ENCODE measurements around the gene HNRNPUL2. TPM values are rescaled to one million over a fixed set of nuclear protein-coding genes. Genes with fewer than 3 reads are reported as not detected.

HNRNPUL2 gene
- total and polyA plus RNA-seq, 2 donors (not counting 1 experiment from before 2014, with no cell fraction given) = 14.5 to 18.8 TPM

DNA sequence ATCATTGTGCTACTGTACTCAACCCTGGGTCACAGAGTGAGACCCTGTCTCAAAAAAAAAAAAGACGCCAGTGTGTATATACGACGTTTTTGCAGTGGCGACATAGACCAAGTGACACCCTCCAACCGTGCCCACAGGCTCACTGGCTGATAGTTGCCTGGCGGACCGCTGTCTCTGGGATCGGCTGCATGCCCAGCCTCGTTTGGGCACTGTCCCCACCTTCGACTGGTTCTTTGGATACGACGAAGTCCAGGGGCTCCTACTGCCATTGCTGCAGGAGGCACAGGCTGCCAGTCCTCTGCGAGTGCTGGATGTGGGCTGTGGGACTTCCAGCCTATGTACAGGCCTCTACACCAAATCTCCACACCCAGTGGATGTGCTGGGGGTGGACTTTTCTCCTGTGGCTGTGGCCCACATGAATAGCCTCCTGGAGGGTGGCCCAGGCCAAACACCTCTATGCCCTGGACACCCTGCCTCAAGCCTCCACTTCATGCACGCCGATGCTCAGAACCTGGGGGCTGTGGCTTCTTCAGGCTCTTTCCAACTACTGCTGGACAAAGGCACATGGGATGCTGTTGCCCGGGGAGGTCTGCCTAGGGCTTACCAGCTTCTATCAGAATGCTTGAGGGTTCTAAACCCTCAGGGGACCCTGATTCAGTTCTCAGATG is 60.9 kb downstream of the HNRNPUL2 start:
- Histone ChIP-seq H3K27me3 (ENCODE audit: control insufficient read depth, insufficient read depth, low read length) (no peaks in the 10 kb centered on the region), H3K9me3 (ENCODE audit: control insufficient read depth, insufficient read depth, low read depth, low read length) (no peaks in the 10 kb centered on the region), H3K4me2 (ENCODE audit: extremely low read depth, insufficient read depth, low read length) (peak overlapping the region; percentile 99), H3K36me3 (ENCODE audit: control insufficient read depth, insufficient read depth, low read length) (peaks cover 15% of the 10 kb centered on the region), H3K4me3 (replicated peaks in 1 of 4; ENCODE audit: control extremely low read depth in 1 of 4, insufficient read depth in 1 of 4, low read depth in 3 of 4, low read length in 4 of 4) (peak overlapping the region; percentile 43 to 95 (median 80)), H3K79me2 (ENCODE audit: control insufficient read depth, insufficient read depth, low read length) (peaks cover 33% of the 10 kb centered on the region), H2AFZ (ENCODE audit: low read length) (no peak overlapping the region), H3K4me1 (ENCODE audit: control insufficient read depth, extremely low read depth, insufficient read depth, low read length) (peaks cover 10% of the 10 kb centered on the region), H3K9ac (ENCODE audit: insufficient read depth, low read length) (peak overlapping the region; percentile 69), H3K27ac (ENCODE audit: insufficient read depth, low read length) (peak overlapping the region; percentile 45), H4K20me1 (ENCODE audit: control insufficient read depth, extremely low read depth, insufficient read depth, low read length) (no peaks in the 10 kb centered on the region)
- no peak for TF ChIP-seq EZH2 (IDR thresholded peaks at IDR 0.05; ENCODE audit: low read length, missing control alignments)
- TF ChIP-seq, protein P1, sequence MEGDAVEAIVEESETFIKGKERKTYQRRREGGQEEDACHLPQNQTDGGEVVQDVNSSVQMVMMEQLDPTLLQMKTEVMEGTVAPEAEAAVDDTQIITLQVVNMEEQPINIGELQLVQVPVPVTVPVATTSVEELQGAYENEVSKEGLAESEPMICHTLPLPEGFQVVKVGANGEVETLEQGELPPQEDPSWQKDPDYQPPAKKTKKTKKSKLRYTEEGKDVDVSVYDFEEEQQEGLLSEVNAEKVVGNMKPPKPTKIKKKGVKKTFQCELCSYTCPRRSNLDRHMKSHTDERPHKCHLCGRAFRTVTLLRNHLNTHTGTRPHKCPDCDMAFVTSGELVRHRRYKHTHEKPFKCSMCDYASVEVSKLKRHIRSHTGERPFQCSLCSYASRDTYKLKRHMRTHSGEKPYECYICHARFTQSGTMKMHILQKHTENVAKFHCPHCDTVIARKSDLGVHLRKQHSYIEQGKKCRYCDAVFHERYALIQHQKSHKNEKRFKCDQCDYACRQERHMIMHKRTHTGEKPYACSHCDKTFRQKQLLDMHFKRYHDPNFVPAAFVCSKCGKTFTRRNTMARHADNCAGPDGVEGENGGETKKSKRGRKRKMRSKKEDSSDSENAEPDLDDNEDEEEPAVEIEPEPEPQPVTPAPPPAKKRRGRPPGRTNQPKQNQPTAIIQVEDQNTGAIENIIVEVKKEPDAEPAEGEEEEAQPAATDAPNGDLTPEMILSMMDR (conservative IDR thresholded peaks at IDR 0.05 in 1 of 2, IDR thresholded peaks at IDR 0.05 in 1 of 2; ENCODE audit: low read depth in 1 of 2, low read length in 2 of 2) = no peak
- no peak for DNase-seq (ENCODE audit: low read depth in 2 of 2)

DNA sequence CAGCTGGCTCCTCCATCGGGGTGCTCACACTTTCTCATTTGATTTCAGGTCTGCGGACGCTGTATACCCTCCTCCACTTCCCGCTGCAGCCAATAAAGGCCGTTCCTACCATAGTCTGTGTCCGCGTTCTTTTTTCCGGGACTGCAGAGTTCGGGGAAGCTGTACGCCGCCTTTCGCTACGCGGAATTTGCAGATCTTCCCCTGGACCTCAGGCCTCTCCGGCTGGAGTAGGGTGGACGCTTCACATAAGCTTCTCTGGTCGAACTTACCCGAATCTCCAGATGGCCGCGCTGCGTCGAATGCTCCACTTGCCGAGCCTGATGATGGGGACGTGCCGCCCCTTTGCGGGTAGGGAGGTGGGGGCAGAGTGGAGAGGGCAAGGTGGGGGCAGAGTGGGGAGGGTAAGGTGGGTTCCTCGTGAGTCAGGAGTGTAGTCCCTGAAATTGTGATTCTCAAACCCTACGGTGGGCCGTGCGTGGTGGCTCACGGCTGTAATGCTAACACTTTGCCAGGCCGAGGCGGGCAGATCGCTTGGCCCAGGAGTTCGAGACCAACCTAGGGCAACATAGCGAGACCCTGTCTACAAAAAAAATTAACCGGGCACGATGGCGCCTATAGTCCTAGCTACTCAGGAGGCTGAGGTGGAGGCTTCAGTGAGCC is 61.5 kb downstream of the HNRNPUL2 start:
- peaks cover 15% of the 10 kb centered on the region for H3K36me3 ChIP-seq (ENCODE audit: control insufficient read depth, insufficient read depth, low read length)
- peak; percentile 66 to 70 for DNase-seq (ENCODE audit: low read depth in 2 of 2)
- H3K9me3 ChIP-seq (ENCODE audit: control insufficient read depth, insufficient read depth, low read depth, low read length) = no peaks in the 10 kb centered on the region
- no peak for TF ChIP-seq EZH2 (IDR thresholded peaks at IDR 0.05; ENCODE audit: low read length, missing control alignments)
- TF ChIP-seq, protein P1 (conservative IDR thresholded peaks at IDR 0.05 in 1 of 2, IDR thresholded peaks at IDR 0.05 in 1 of 2; ENCODE audit: low read depth in 1 of 2, low read length in 2 of 2) = no peak
- peak overlapping the region; percentile 69 for H3K9ac ChIP-seq (ENCODE audit: insufficient read depth, low read length)
- H3K27ac ChIP-seq (ENCODE audit: insufficient read depth, low read length) = peak overlapping the region; percentile 45
- H3K79me2 ChIP-seq (ENCODE audit: control insufficient read depth, insufficient read depth, low read length) = peaks cover 29% of the 10 kb centered on the region
- H3K4me2 ChIP-seq (ENCODE audit: extremely low read depth, insufficient read depth, low read length) = peak overlapping the region; percentile 99
- no peak overlapping the region for H2AFZ ChIP-seq (ENCODE audit: low read length)
- peak overlapping the region; percentile 43 to 95 (median 80) for H3K4me3 ChIP-seq (replicated peaks in 1 of 4; ENCODE audit: control extremely low read depth in 1 of 4, insufficient read depth in 1 of 4, low read depth in 3 of 4, low read length in 4 of 4)
- no peaks in the 10 kb centered on the region for H4K20me1 ChIP-seq (ENCODE audit: control insufficient read depth, extremely low read depth, insufficient read depth, low read length)
- peaks cover 10% of the 10 kb centered on the region for H3K4me1 ChIP-seq (ENCODE audit: control insufficient read depth, extremely low read depth, insufficient read depth, low read length)
- no peaks in the 10 kb centered on the region for H3K27me3 ChIP-seq (ENCODE audit: control insufficient read depth, insufficient read depth, low read length)

DNA sequence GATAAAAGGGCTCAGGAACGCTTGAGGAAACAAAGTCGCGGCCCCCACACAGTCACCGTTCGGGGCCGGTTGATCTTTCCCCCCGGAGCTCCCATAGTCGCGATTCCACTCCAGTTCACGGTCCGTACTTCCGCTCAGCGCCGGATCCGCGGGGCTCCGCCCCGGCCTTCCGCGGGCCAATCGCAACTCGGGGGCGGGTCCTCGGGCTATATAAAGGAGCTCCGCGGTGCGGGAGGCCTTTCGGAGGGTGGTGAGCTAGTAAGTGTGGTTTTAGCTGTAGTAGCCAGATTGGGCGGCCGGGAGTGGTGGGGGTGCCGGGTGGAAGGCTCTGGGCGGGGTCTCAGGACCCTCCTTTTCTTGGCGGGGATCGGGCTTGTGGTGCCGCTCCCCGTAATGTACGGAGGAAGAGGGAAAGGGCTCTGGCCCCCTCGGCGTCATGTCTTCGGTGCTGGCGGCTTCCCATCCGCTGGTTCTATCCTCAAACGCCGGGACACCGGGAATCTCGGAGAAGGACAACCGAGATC is 62.1 kb downstream of the HNRNPUL2 start, which contains the start of the genes C11orf98 and CSKMT:
Gene C11orf98 (minus strand): TSS at position 136 of the 524 bp plus-strand sequence. CDS start 41 bp downstream, at position 95.
Gene CSKMT (plus strand): TSS at position 238 of the 524 bp plus-strand sequence. CDS start 568 bp downstream, outside the sequence.
- DNase-seq (ENCODE audit: low read depth in 2 of 2) = peak; percentile 91 to 95
- H3K36me3 ChIP-seq (ENCODE audit: control insufficient read depth, insufficient read depth, low read length) = peaks cover 15% of the 10 kb centered on the region
- H3K9ac ChIP-seq (ENCODE audit: insufficient read depth, low read length) = peak within 1 kb of the TSS; percentile 69
- TF ChIP-seq, protein P1 (conservative IDR thresholded peaks at IDR 0.05 in 1 of 2, IDR thresholded peaks at IDR 0.05 in 1 of 2; ENCODE audit: low read depth in 1 of 2, low read length in 2 of 2) = no peak
- no peak for TF ChIP-seq EZH2 (IDR thresholded peaks at IDR 0.05; ENCODE audit: low read length, missing control alignments)
- no peaks in the 10 kb centered on the region for H4K20me1 ChIP-seq (ENCODE audit: control insufficient read depth, extremely low read depth, insufficient read depth, low read length)
- H3K27me3 ChIP-seq (ENCODE audit: control insufficient read depth, insufficient read depth, low read length) = no peaks in the 10 kb centered on the region
- peaks cover 10% of the 10 kb centered on the region for H3K4me1 ChIP-seq (ENCODE audit: control insufficient read depth, extremely low read depth, insufficient read depth, low read length)
- H3K4me2 ChIP-seq (ENCODE audit: extremely low read depth, insufficient read depth, low read length) = peak within 1 kb of the TSS; percentile 99
- peak within 1 kb of the TSS; percentile 43 to 95 (median 80) for H3K4me3 ChIP-seq (replicated peaks in 1 of 4; ENCODE audit: control extremely low read depth in 1 of 4, insufficient read depth in 1 of 4, low read depth in 3 of 4, low read length in 4 of 4)
- peaks cover 29% of the 10 kb centered on the region for H3K79me2 ChIP-seq (ENCODE audit: control insufficient read depth, insufficient read depth, low read length)
- H3K9me3 ChIP-seq (ENCODE audit: control insufficient read depth, insufficient read depth, low read depth, low read length) = no peaks in the 10 kb centered on the region
- H2AFZ ChIP-seq (ENCODE audit: low read length) = peak within 1 kb of the TSS; percentile 50
- H3K27ac ChIP-seq (ENCODE audit: insufficient read depth, low read length) = peak within 1 kb of the TSS; percentile 45
